ENCODE data around the gene INTS11.
"Not testable (repeated sequence)": the region's sequence is repeated elsewhere in the genome, so short reads cannot be mapped to it uniquely, and the experiment has no call there.

The INTS11 gene
- 101 reads per million, percentile 83 among the genes with 10 or more reads in this experiment for total RNA-seq

DNA sequence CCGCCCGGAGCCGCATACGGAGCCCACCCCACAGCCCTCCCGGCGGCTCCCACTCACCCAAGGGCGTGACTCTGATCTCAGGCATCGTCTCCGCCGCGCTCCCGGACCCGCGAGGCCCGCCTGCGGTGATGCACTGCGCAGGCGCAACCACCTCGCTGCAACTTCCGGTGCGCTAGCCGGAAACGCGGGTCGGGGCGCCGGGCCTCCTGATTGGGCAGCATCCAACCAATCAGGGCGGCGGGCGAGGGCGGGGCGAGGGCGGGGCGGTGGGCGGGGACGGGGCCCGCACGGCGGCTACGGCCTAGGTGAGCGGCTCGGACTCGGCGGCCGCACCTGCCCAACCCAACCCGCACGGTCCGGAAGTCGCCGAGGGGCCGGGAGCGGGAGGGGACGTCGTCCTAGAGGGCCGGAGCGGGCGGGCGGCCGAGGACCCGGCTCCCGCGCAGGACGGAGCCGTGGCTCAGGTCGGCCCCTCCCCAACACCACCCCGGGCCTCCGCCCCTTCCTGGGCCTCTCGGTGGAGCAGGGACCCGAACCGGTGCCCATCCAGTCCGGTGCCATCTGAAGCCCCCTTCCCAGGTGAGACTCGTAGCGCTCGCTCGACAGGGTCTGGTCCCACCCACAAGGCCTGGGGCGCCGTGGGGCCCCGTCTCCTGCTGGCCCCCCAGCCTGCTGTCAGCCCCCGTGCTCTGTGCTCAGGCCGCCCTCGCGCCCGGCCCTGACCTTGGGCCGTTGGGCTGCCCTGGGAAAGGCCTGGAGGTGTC is at the start of gene INTS11, which contains the start of gene CPTP:
INTS11 (minus strand) TSS at position 137 of the 764 bp plus-strand sequence; CDS start at position 85, 52 bp downstream.
CPTP (plus strand) TSS at position 279 of the 764 bp plus-strand sequence. CDS start 2,109 bp downstream, outside the sequence.
- DNase-seq: peak; percentile 97

- no peak for DNase-seq
Observed at GRCh38 chr1:1373815-1374588, 49.5 kb upstream of the INTS11 start.

DNA sequence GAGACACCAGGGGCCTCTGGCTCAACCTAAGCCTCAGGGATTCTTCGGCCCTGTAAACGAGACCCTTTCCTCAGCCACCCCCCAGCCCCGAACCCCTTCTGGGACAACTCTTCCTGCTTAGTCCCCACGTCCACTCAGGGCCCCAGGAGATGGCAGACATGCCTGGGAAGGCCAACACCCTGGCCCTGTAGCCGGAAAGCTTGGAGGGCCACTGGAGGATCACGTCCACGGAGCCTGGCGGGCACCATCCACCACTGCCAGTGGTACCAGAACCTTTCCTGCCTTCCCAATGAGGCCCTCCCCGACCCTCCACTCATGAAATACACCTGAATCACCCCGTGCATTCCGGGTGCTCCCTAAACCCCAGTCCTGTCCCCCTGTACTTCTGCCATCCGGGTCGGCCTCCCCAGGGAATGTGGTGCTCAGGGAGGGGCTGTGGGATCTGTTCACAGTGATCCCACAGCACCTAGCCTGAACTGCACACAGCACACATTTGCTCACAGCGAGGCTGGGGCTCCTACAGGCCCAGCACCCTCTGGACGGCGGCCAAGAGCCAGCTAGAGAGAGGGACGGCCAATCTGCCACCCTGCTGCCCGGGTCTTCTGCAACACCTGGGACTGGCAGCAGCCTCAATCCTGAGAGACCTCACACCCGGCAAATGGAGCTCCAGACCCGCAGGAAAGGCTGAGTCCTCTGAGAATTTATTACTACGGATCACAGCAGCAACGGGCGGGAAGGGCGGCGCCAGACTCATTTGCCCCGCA is 48.8 kb upstream of the INTS11 start:
- no peak for DNase-seq

- DNase-seq: peak; percentile 67
Observed at GRCh38 chr1:1371746-1372711, 47.6 kb upstream of the INTS11 start.

GRCh38 chr1:1371364-1371745 is 46.9 kb upstream of the INTS11 start:
- DNase-seq: peak; percentile 60

GRCh38 chr1:1370771-1371300 is 46.4 kb upstream of the INTS11 start:
- DNase-seq: no peak

- DNase-seq: not testable (repeated sequence)
Observed at GRCh38 chr1:1370094-1370493, 45.6 kb upstream of the INTS11 start.

DNA sequence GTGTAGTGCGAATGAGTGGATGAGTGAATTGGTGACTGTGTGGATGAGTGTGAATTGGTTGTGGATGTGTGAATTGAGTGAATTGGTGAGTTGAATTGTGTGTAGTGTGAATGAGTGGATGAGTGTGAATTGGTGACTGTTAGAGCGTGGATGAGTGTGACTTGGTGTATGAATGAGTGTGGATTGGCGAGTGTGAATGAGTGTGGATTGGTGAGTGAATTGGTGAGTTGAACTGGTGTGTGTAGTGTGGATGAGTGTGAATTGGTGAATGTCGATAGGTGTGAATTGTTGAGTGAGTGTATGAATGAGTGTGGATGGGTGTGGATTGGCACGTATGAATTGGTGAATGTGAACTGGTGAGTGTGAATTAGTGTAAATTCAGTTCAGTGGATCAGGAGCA is 42.9 kb upstream of the INTS11 start:
- DNase-seq: no peak

DNA sequence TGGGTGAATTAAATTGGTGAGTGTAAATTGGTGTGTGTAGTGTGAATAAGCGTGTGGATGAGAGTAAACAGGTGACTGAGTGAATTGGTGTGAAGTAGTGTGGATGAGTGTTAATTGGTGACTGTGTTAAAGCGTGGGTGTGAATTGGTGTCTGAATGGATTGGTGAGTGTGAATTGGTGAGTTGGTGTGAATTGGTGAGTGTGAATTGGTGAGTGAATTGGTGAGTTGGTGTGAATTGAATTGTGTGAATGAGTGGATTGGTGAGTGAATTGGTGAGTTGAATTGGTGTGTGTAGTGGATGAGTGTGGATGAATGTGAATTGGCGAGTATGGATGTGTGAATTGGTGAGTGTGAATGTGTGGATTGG is 42.2 kb upstream of the INTS11 start:
- no peak for DNase-seq

DNA sequence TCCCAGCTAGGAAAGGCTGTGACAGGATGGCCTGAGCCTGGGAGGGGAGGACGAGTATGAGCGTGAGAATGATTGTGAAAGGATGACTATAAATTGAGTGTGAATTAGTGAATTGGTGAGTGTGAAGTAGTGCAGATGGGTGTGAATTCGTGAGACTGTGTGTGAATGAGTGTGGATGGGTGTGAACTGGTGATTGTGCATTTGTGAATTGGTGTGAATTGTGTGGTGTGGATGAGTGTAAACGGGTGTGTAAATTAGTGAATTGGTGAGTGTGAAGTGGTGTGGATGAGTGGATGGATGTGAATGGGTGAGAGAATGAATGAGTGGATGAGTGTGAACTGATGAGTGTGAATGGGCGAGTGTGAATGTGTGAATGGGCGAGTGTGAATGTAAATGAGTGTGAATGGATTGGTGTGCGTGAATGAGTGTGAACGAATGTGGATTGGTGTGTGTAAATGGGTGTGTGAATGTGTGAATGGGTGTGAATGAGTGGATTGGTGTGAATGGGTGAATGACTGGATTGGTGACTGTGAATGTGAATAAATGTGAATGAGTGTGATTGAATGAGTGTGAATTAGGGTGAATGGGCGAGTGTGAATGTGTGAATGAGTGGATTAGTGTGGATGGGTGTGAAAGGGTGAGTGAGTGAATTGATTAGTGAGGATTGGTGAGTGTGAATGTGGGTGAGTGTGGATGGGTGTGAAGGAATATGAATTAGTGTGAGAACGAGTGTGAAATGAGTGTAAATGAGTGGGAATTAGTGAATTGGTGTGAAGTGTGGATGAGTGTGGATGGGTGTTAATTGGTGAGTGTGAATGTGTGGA is 41.6 kb upstream of the INTS11 start:
- no peak for DNase-seq

DNA sequence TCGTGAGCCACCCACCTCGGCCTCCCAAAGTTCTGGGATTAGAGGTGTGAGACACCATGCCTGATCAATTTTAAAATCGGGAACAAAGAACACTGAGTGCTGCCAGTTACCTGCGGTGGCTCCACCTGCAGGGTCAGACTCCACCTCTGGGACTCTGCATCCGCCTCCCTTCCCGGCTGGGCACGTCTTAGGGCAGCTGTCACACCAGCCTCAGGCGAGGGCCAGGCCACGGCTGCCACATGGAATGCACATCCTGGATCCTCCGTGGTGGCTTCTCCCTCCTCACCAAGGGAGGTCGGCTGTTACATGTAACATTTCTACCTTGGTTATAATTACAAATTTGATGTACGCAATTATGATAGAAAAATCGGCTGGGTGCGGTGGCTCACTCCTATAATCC is 39.8 kb upstream of the INTS11 start:
- no peak for DNase-seq

GRCh38 chr1:1361982-1362423 is 37.5 kb upstream of the INTS11 start:
- no peak for DNase-seq

DNA sequence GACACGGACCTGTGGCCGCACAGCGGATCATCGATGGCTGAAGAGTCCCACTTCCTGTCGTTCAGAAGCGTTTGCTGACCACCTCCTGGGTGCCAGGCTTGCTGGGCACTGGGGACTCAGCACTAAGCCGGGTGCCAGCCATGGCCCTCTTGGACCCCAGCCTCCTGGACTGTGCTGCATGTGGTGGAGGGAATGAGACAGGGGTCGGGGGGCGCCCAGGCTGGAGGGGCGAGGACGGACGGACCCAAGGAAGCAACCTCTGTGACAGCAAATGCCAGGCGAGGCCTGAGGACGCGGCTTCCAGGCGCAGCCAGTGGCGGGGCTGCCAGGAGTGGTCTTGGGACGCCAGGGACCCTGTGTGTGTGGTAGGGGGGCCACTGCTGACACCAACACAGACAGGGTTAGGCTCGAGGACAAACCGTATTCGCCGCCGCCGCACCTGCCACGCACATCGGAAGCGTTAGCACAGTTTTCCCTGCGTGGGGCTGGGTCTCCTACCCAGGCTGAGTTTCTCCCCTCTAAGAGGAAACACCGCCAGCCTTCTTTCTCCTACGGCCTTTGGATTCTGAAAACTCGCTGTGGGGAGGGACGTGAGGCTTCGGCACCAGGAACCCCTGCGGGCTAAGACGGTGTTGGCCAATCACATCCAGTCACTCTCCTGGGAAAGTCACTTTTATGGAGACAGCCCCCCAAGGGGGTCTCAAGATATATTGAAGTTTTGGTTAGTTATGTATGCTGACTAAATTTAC is 36.9 kb upstream of the INTS11 start:
- DNase-seq: no peak

DNA sequence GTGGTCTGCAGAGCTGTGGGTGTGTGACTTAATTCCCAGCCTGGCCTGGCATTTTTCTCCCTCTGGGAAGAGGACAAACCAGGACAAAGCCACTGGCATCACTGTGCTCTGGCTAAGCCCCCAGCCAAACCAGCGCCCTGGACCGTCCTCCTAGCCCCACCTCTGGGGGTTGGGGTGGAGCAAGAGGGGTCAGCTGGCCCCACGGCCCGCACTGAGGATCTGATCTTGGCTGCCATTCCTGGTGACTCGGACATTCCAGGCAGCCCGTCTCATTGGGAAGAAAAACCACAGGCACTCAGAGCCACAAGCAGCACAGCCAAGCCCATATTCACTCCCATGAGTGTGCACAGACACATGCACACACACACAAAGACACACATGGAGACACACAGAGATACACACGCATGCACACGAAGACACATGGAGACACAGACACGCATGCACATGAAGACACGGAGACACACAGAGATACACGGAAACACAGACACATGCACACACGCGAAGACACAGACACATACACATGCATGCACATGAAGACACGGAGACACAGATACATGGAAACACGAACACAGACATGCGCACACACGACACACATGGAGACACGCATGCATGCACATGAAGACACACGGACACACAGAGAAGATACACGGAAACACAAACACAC is 36.2 kb upstream of the INTS11 start:
- DNase-seq: no peak

DNA sequence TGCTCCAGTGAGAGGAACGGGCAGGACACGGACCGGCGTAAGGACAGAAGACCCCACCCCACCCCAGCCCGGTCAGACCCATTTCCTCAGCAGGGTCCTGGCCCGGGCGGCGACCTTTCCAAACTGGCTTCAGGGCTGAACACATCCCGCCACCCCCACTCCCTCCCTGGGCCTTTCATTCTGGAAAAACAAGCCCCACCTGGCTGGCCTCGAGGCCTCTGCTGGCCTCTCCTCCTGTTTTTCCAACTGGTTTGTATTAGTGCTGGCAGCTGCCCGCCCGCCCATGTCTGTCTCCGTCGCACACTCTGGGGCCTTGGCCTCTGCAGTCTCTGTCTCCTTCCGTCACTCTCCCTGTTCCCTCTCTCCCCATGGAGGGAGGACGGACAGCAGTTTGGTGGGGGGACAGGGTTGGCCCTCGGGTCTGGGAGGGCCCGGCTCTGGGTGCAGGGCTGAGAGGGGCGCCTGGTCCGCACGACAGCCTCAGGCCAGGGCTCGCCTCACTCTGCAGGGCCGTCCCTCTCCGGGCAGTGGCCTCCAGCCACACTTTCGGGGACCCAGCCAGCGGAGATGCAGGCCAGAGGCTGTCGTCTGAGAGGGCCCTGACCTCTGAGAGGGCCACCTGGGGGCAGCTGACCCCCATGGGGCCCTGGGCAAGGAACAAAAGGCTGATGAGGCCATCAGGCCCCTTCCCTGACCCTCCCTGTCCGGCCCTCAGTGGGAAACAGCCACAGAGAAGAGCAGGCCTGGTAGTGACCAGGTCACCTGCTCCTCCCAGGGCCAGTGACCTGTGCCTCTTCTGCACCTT is 35.4 kb upstream of the INTS11 start:
- DNase-seq: no peak

GRCh38 chr1:1359308-1359663 is 34.8 kb upstream of the INTS11 start:
- DNase-seq: no peak

- DNase-seq: no peak
Observed at GRCh38 chr1:1358433-1359271, 34.2 kb upstream of the INTS11 start, which contains the start of gene MXRA8. Gene MXRA8 (minus strand): TSS chr1:1358555. CDS start chr1:1358504, 51 bp downstream.
